ENCODE data around the gene SLC7A14. TPM values are rescaled to one million over a fixed set of nuclear protein-coding genes. Genes with fewer than 3 reads are reported as not detected.
A peak's percentile ranks its signal among the peaks of the same experiment; 100 is the strongest.

The SLC7A14 gene
- total RNA-seq, 1 donor from 2014 or later = under 0.01 TPM

DNA sequence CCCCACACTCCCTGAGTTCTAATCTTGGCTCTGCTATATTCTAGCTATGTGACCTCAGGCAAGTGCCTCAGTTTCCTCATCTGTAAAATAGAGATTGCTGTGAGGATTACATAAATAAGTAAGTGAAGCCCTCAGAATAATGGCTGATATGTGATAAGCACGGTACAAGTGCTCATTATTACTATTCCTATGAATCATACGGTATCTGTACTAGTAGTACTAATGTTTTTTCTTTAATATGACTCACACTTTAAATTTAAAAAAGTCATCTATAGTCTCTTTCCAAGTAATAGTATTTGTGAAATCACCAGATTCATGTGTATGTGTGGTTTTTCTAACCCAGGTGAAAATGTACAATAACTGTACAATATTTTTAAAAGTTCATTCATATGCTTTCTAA, 108.5 kb downstream of the SLC7A14 start:
- no peak overlapping the region for H3K4me3 ChIP-seq (ENCODE audit: low read depth, low read length)
- TF ChIP-seq, protein P1, sequence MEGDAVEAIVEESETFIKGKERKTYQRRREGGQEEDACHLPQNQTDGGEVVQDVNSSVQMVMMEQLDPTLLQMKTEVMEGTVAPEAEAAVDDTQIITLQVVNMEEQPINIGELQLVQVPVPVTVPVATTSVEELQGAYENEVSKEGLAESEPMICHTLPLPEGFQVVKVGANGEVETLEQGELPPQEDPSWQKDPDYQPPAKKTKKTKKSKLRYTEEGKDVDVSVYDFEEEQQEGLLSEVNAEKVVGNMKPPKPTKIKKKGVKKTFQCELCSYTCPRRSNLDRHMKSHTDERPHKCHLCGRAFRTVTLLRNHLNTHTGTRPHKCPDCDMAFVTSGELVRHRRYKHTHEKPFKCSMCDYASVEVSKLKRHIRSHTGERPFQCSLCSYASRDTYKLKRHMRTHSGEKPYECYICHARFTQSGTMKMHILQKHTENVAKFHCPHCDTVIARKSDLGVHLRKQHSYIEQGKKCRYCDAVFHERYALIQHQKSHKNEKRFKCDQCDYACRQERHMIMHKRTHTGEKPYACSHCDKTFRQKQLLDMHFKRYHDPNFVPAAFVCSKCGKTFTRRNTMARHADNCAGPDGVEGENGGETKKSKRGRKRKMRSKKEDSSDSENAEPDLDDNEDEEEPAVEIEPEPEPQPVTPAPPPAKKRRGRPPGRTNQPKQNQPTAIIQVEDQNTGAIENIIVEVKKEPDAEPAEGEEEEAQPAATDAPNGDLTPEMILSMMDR (IDR thresholded peaks at IDR 0.05; ENCODE audit: insufficient read depth, low read length, severe bottlenecking) = no peak
- DNase-seq (ENCODE audit: low read depth) (peak; percentile 83), FAIRE-seq (no peak)
- H3K27me3 ChIP-seq (ENCODE audit: control insufficient read depth, insufficient read depth, low read length) = peaks cover 3% of the 10 kb centered on the region
- no peaks in the 10 kb centered on the region for H3K36me3 ChIP-seq (ENCODE audit: control insufficient read depth, insufficient read depth, low read length)

DNA sequence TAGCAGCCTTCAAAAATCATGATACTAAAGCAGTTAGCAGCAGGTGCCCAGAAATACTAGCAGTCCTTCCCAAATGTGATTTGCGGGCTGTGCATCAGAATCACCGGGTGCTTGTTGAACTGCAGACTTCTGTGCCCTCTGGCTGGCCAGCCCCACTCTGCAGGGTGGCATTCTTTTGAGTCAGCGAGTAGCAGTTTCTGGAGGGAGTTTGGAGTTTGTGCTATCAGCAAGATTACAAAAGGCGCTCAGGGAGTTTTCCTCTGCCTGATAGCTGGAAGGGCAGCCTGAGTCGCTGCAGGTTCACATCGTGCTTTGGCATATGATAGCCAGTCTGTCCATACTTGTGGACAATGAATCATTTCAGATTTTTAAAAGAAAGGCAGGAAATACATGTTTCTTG, 109.6 kb downstream of the SLC7A14 start:
- DNase-seq (ENCODE audit: low read depth) = peak; percentile 34
- Histone ChIP-seq H3K27me3 (ENCODE audit: control insufficient read depth, insufficient read depth, low read length) (peaks cover 3% of the 10 kb centered on the region), H3K4me3 (ENCODE audit: low read depth, low read length) (no peak overlapping the region), H3K36me3 (ENCODE audit: control insufficient read depth, insufficient read depth, low read length) (no peaks in the 10 kb centered on the region)
- FAIRE-seq = no peak
- TF ChIP-seq, protein P1 (IDR thresholded peaks at IDR 0.05; ENCODE audit: insufficient read depth, low read length, severe bottlenecking) = no peak

DNA sequence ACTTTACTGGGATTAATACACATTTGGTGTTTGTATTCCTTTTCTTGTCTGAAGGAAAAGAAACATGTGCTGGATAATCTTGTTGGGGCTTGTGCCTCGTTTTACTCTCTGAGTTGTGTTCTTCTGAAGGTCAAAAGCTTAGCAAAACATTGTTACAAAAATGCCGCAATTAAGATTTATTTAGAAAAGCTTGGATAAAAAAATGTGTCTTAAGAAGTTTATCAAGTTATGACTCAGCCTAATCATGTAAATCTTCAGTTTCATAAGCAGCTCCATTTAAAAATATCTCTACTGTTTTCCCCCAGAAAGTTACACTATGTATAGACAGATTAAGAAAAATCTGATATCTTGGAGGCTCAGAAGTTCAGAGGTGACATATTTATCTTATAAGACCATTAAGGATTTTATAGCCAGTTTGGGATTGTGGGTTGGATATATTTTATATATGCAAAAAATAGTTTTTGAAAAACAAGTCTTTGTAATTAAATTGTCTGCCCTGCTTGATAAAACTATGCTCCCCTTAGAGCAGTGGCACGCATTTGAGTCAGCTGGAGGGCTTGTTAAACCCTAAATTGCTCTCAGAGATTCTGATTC, 110.7 kb downstream of the SLC7A14 start:
- H3K27me3 ChIP-seq (ENCODE audit: control insufficient read depth, insufficient read depth, low read length) = peaks cover 2% of the 10 kb centered on the region
- DNase-seq (ENCODE audit: low read depth) (no peak), FAIRE-seq (no peak)
- TF ChIP-seq, protein P1 (IDR thresholded peaks at IDR 0.05; ENCODE audit: insufficient read depth, low read length, severe bottlenecking) = no peak
- no peaks in the 10 kb centered on the region for H3K36me3 ChIP-seq (ENCODE audit: control insufficient read depth, insufficient read depth, low read length)
- no peak overlapping the region for H3K4me3 ChIP-seq (ENCODE audit: low read depth, low read length)

DNA sequence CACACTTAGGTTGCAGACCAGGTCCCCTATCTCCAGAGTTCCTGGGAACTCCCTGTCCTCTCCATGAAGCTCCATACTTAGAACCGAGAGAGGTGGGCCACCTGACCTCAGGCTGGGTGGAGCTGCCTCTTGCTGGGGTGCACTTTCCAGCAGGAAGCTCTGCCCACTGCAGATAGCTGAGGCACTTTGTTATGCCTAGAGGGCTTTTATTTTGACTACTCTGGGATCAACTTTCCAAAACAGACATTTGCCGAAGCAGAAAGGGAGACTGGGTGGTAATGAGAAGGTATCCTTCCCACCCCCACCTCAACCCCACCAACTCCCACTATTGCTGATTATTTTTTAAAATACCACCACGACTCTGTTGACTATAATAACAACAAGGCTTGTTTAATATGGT, 112.5 kb downstream of the SLC7A14 start:
- FAIRE-seq (no peak), DNase-seq (ENCODE audit: low read depth) (no peak)
- Histone ChIP-seq H3K36me3 (ENCODE audit: control insufficient read depth, insufficient read depth, low read length) (no peaks in the 10 kb centered on the region), H3K4me3 (ENCODE audit: low read depth, low read length) (no peak overlapping the region), H3K27me3 (ENCODE audit: control insufficient read depth, insufficient read depth, low read length) (peaks cover 2% of the 10 kb centered on the region)
- TF ChIP-seq, protein P1 (IDR thresholded peaks at IDR 0.05; ENCODE audit: insufficient read depth, low read length, severe bottlenecking) = no peak

DNA sequence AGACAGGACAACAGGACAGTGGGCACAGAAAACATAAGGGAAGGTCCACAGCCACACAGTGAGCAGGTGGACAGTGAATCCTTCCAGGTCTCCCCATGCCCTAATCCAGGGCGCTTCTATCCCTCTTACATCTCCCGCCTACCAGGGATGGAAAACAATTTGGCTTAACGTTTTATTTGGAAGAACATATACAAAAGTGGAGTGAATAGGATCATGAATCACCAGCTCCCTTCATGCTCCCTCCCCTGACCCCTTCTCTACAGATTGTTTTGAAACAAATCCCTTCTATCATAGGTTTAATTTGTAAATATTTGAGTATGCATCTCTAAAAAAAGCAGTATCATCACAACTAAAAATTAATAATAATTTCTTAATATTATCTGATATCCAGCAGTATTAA, 114.7 kb downstream of the SLC7A14 start:
- Histone ChIP-seq H3K4me3 (ENCODE audit: low read depth, low read length) (no peak overlapping the region), H3K36me3 (ENCODE audit: control insufficient read depth, insufficient read depth, low read length) (no peaks in the 10 kb centered on the region), H3K27me3 (ENCODE audit: control insufficient read depth, insufficient read depth, low read length) (peaks cover 6% of the 10 kb centered on the region)
- DNase-seq (ENCODE audit: low read depth) (no peak), FAIRE-seq (no peak)
- TF ChIP-seq, protein P1 (IDR thresholded peaks at IDR 0.05; ENCODE audit: insufficient read depth, low read length, severe bottlenecking) = no peak
